Endothelial cell of hepatic sinusoid (primary cell): Measurements from ENCODE around the gene RNH1.

Experiments used
- in situ Hi-C: cut with HindIII; loops from 2 replicates; pipeline ENCODE4 v1.10.0; 2017; ENCODE audit warnings: low sequenced_read_pairs

The RNH1 gene

GRCh38 chr11:460331-461199 lies 46.5 kb downstream of the RNH1 start:
- in situ Hi-C loops: no loop called here

GRCh38 chr11:459511-460220 lies 47.4 kb downstream of the RNH1 start:
- in situ Hi-C loops: loop anchor here (10.0 kb wide), 1 partner anchor 125 kb away; no protein-coding TSS in a partner anchor

- in situ Hi-C loops: loop anchor here (10.0 kb wide), 1 partner anchor 122 kb away; no protein-coding TSS in a partner anchor
Observed at GRCh38 chr11:457111-457760, 49.8 kb downstream of the RNH1 start.

- in situ Hi-C loops: loop anchor here (10.0 kb wide), 1 partner anchor 122 kb away; no protein-coding TSS in a partner anchor
Observed at GRCh38 chr11:456533-456932, 50.5 kb downstream of the RNH1 start.

- in situ Hi-C loops: loop anchor here (10.0 kb wide), 1 partner anchor 121 kb away; no protein-coding TSS in a partner anchor
Observed at GRCh38 chr11:455566-456147, 51.4 kb downstream of the RNH1 start.

GRCh38 chr11:454801-455565 lies 52.1 kb downstream of the RNH1 start:
- in situ Hi-C loops: loop anchor here (5.0 to 10.0 kb wide), 4 partner anchors 62 to 203 kb away; no protein-coding TSS in a partner anchor

- in situ Hi-C loops: loop anchor here (5.0 to 10.0 kb wide), 4 partner anchors 63 to 202 kb away; no protein-coding TSS in a partner anchor
Observed at GRCh38 chr11:454043-454442, 53.0 kb downstream of the RNH1 start.

GRCh38 chr11:453564-453963 lies 53.5 kb downstream of the RNH1 start:
- in situ Hi-C loops: loop anchor here (5.0 to 10.0 kb wide), 4 partner anchors 64 to 201 kb away; no protein-coding TSS in a partner anchor

GRCh38 chr11:452916-453527 lies 54.0 kb downstream of the RNH1 start:
- in situ Hi-C loops: loop anchor here (5.0 to 10.0 kb wide), 4 partner anchors 64 to 201 kb away; no protein-coding TSS in a partner anchor

- in situ Hi-C loops: loop anchor here (5.0 to 10.0 kb wide), 4 partner anchors 65 to 200 kb away; no protein-coding TSS in a partner anchor
Observed at GRCh38 chr11:452203-452744, 54.8 kb downstream of the RNH1 start.

- in situ Hi-C loops: loop anchor here (5.0 to 10.0 kb wide), 4 partner anchors 64 to 199 kb away; no protein-coding TSS in a partner anchor
Observed at GRCh38 chr11:451738-452137, 55.3 kb downstream of the RNH1 start.

GRCh38 chr11:450809-451451 lies 56.1 kb downstream of the RNH1 start:
- in situ Hi-C loops: loop anchor here (5.0 to 10.0 kb wide), 4 partner anchors 64 to 199 kb away; no protein-coding TSS in a partner anchor

GRCh38 chr11:449889-450808 lies 56.9 kb downstream of the RNH1 start, which contains the start of gene PTDSS2:
Gene PTDSS2 (plus strand): TSS chr11:450279. CDS start chr11:450456, 177 bp downstream.
- in situ Hi-C loops: loop anchor here (5.0 to 10.0 kb wide), 4 partner anchors 63 to 198 kb away; no protein-coding TSS in a partner anchor

GRCh38 chr11:447923-448731 lies 58.9 kb downstream of the RNH1 start:
- in situ Hi-C loops: no loop called here

- in situ Hi-C loops: no loop called here
Observed at GRCh38 chr11:446891-447290, 60.2 kb downstream of the RNH1 start.
